Measurements from ENCODE around the gene NLGN1. TPM values are rescaled to one million over a fixed set of nuclear protein-coding genes. Genes with fewer than 3 reads are reported as not detected.

Gene NLGN1
- polyA plus RNA-seq, 4 donors: 0.92 to 1.8 TPM; not detected in 2

DNA sequence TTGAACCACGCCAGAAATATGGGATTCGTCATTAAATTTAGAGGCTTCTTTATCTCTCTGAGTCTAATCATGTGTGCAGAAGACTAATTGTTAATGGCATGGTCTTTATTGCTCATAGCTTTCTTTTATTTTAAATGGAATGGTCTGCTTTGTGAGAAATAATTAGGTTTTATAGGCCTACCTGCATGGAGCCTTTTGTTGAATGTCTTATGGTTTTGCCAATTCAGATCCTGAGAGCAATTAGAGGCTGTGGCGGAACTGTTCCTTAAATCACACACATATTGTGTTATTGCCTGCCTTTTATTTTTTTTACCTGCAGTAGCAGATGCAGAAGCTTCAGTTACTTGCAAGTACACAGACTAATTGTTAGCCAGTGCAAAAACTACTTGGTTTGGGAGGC lies 306.2 kb downstream of the NLGN1 start:
- FAIRE-seq (no peak), DNase-seq (no peak)
- no peaks in the 10 kb centered on the region for H3K36me3 ChIP-seq (ENCODE audit: control insufficient read depth in 3 of 3, insufficient read depth in 2 of 3, low read depth in 1 of 3, low read length in 3 of 3)
- no peaks in the 10 kb centered on the region for H3K27me3 ChIP-seq (ENCODE audit: control insufficient read depth in 3 of 3, insufficient read depth in 3 of 3, low read length in 3 of 3)
- WGBS, 3 donors: 78 to 84% (median 84%) methylated on average over 3 of the region's 3 CpGs
- no peaks in the 10 kb centered on the region for H3K4me1 ChIP-seq (ENCODE audit: control insufficient read depth in 3 of 3, insufficient read depth in 2 of 3, low read depth in 1 of 3, low read length in 2 of 3)
- no peak overlapping the region for H3K4me3 ChIP-seq (ENCODE audit: low read depth in 1 of 3, low read length in 3 of 3)
- H3K9me3 ChIP-seq (ENCODE audit: control insufficient read depth in 2 of 2, insufficient read depth in 1 of 2, low read depth in 1 of 2, low read length in 1 of 2): no peaks in the 10 kb centered on the region
- H3K27ac ChIP-seq (ENCODE audit: low read depth in 1 of 3, low read length in 2 of 3): no peak overlapping the region

DNA sequence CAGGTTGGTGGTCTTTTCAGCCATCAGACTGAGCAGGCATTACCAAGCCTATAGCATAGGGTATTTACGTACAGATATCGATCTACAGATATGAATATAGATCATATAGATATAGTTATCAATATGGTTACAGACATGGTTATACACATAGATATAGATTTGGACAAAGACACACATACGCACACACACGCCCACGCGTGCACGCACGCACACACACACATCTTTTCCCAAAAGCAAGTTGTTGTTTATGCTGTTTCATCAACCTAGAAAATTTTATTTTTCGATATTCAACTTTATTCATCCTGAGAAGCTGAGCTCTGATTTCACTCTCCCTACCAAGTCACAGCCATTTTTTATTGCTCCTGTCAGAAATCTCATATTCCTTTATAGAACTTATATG lies 309.1 kb downstream of the NLGN1 start:
- Histone ChIP-seq H3K4me1 (ENCODE audit: control insufficient read depth in 3 of 3, insufficient read depth in 2 of 3, low read depth in 1 of 3, low read length in 2 of 3) (no peaks in the 10 kb centered on the region), H3K36me3 (ENCODE audit: control insufficient read depth in 3 of 3, insufficient read depth in 2 of 3, low read depth in 1 of 3, low read length in 3 of 3) (no peaks in the 10 kb centered on the region), H3K27me3 (ENCODE audit: control insufficient read depth in 3 of 3, insufficient read depth in 3 of 3, low read length in 3 of 3) (no peaks in the 10 kb centered on the region), H3K27ac (ENCODE audit: low read depth in 1 of 3, low read length in 2 of 3) (no peak overlapping the region), H3K9me3 (ENCODE audit: control insufficient read depth in 2 of 2, insufficient read depth in 1 of 2, low read depth in 1 of 2, low read length in 1 of 2) (no peaks in the 10 kb centered on the region), H3K4me3 (ENCODE audit: low read depth in 1 of 3, low read length in 3 of 3) (no peak overlapping the region)
- DNase-seq (no peak), FAIRE-seq (no peak)
- WGBS, 3 donors: 93 to 96% (median 94%) methylated on average over 9 of the region's 9 CpGs

DNA sequence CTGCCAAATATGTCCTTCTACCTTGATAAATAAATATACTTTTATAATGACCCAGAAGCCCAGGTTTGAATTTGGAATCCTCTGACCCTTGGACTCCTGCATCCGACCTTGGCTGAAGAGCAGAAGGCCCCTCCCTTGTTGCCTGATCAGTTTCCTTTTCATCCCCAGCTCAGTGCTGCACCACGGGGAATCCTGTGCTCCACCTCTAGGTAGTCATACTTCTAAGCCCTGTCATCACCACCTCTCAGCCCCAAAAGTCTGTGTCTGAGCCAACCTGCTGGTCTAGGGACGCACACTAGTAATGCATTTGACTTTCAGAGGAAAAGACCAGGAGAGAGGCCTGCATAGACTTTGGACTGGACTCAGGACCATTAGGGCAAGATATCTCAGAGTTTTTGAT lies 310.6 kb downstream of the NLGN1 start:
- Histone ChIP-seq H3K27me3 (ENCODE audit: control insufficient read depth in 3 of 3, insufficient read depth in 3 of 3, low read length in 3 of 3) (no peaks in the 10 kb centered on the region), H3K4me1 (ENCODE audit: control insufficient read depth in 3 of 3, insufficient read depth in 2 of 3, low read depth in 1 of 3, low read length in 2 of 3) (no peaks in the 10 kb centered on the region), H3K27ac (ENCODE audit: low read depth in 1 of 3, low read length in 2 of 3) (no peak overlapping the region), H3K9me3 (ENCODE audit: control insufficient read depth in 2 of 2, insufficient read depth in 1 of 2, low read depth in 1 of 2, low read length in 1 of 2) (no peaks in the 10 kb centered on the region), H3K4me3 (ENCODE audit: low read depth in 1 of 3, low read length in 3 of 3) (no peak overlapping the region), H3K36me3 (ENCODE audit: control insufficient read depth in 3 of 3, insufficient read depth in 2 of 3, low read depth in 1 of 3, low read length in 3 of 3) (no peaks in the 10 kb centered on the region)
- no peak for FAIRE-seq
- DNase-seq: peak in 1 of 2 donors; percentile 6
- WGBS, 3 donors: 36 to 65% (median 50%) methylated on average over 3 of the region's 3 CpGs

DNA sequence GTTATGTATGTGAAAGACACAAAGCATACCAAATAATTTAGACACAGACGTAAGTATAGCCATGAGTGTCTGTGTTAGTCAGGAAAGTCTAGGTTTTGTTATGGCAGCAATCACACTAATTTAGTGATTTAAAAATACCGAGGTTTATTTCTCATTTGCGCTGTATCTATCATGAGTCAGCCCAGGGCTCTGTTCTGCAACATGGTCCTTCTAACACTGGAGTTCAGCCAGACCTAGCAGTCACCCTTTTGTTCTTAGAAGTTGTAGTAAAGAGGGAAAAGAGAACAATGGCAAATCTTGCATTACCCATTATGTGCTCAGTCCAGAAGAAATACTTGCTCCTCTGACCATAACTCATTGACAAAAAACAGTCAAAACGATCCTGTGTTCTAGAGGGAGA lies 311.5 kb downstream of the NLGN1 start:
- WGBS, 3 donors: 70 to 81% (median 72%) methylated on average over 4 of the region's 4 CpGs
- Histone ChIP-seq H3K27me3 (ENCODE audit: control insufficient read depth in 3 of 3, insufficient read depth in 3 of 3, low read length in 3 of 3) (no peaks in the 10 kb centered on the region), H3K9me3 (ENCODE audit: control insufficient read depth in 2 of 2, insufficient read depth in 1 of 2, low read depth in 1 of 2, low read length in 1 of 2) (no peaks in the 10 kb centered on the region), H3K36me3 (ENCODE audit: control insufficient read depth in 3 of 3, insufficient read depth in 2 of 3, low read depth in 1 of 3, low read length in 3 of 3) (no peaks in the 10 kb centered on the region), H3K4me3 (ENCODE audit: low read depth in 1 of 3, low read length in 3 of 3) (no peak overlapping the region), H3K4me1 (ENCODE audit: control insufficient read depth in 3 of 3, insufficient read depth in 2 of 3, low read depth in 1 of 3, low read length in 2 of 3) (no peaks in the 10 kb centered on the region), H3K27ac (ENCODE audit: low read depth in 1 of 3, low read length in 2 of 3) (no peak overlapping the region)
- DNase-seq (no peak), FAIRE-seq (no peak)

DNA sequence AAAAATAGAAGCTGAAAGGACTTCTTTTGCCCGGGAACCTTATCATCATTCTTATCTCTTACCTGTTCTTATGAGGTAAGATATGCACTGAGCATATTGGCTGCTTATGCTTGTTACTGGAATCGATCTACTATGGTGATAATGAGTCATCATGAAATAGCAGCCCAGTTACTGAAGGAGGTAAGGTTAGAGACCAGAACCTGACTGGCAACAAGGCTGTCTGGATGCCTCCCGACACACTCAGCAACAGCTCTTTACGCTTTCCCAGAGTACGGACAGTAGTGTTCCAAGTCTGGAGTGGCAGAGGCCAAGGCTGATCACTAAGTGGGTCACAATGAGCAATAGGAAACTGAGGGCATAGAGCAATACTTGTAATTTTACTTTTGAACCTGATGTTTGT lies 314.1 kb downstream of the NLGN1 start:
- no peak for FAIRE-seq

DNA sequence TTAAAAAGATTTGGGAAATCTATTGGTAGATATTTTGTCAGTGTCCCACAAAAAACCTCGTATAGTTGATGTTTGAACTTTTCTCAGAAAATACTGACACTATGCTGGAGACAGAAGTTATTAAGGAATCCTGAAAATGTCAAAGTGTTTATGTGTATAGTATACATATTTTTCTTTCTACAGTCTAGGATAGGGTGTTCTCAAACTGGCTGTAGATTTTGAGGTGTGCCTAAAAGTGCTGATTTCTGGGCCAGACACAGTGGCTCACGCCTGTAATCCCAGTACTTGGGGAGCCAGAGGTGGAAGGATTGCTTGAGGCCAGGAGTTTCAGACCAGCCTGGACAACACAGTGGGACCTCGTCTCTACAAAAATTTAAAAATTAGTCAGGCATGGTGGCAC lies 322.0 kb downstream of the NLGN1 start:
- Histone ChIP-seq H3K27me3 (ENCODE audit: control insufficient read depth in 3 of 3, insufficient read depth in 3 of 3, low read length in 3 of 3) (no peaks in the 10 kb centered on the region), H3K9me3 (ENCODE audit: control insufficient read depth in 2 of 2, insufficient read depth in 1 of 2, low read depth in 1 of 2, low read length in 1 of 2) (no peaks in the 10 kb centered on the region), H3K36me3 (ENCODE audit: control insufficient read depth in 3 of 3, insufficient read depth in 2 of 3, low read depth in 1 of 3, low read length in 3 of 3) (no peaks in the 10 kb centered on the region), H3K4me3 (ENCODE audit: low read depth in 1 of 3, low read length in 3 of 3) (no peak overlapping the region), H3K27ac (ENCODE audit: low read depth in 1 of 3, low read length in 2 of 3) (no peak overlapping the region), H3K4me1 (ENCODE audit: control insufficient read depth in 3 of 3, insufficient read depth in 2 of 3, low read depth in 1 of 3, low read length in 2 of 3) (no peaks in the 10 kb centered on the region)
- DNase-seq (no peak), FAIRE-seq (no peak)
- 70 to 74% (median 73%) methylated on average over 3 of the region's 3 CpGs for WGBS, 3 donors

More for the DNA sequence above, 314.1 kb downstream of the NLGN1 start:
- 14 to 56% (median 32%) methylated on average over 5 of the region's 5 CpGs for WGBS, 3 donors
- Histone ChIP-seq H3K4me3 (ENCODE audit: low read depth in 1 of 3, low read length in 3 of 3) (no peak overlapping the region), H3K4me1 (ENCODE audit: control insufficient read depth in 3 of 3, insufficient read depth in 2 of 3, low read depth in 1 of 3, low read length in 2 of 3) (no peaks in the 10 kb centered on the region), H3K9me3 (ENCODE audit: control insufficient read depth in 2 of 2, insufficient read depth in 1 of 2, low read depth in 1 of 2, low read length in 1 of 2) (no peaks in the 10 kb centered on the region), H3K36me3 (ENCODE audit: control insufficient read depth in 3 of 3, insufficient read depth in 2 of 3, low read depth in 1 of 3, low read length in 3 of 3) (no peaks in the 10 kb centered on the region), H3K27me3 (ENCODE audit: control insufficient read depth in 3 of 3, insufficient read depth in 3 of 3, low read length in 3 of 3) (no peaks in the 10 kb centered on the region), H3K27ac (ENCODE audit: low read depth in 1 of 3, low read length in 2 of 3) (no peak overlapping the region)
- peak; percentile 2 to 30 for DNase-seq

DNA sequence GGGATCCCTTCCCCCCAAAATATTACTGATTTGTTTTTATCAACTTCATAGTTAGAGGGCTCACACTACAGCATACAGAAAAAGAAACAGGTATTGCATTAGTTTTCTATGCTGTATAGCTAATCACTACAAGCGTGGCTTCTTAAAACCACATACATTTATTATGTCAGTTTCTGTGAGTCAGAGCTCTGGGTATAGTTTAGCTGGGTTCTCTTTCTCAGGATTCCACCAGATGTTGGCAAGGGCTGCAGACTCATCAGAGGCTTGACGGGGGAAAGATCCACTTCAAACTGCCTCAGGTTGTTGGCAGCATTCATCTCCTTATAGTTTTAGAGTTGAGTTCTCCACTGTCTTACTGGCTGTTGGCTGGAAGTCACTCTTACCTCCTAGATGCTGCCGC lies 328.0 kb downstream of the NLGN1 start:
- Histone ChIP-seq H3K27ac (ENCODE audit: low read depth in 1 of 3, low read length in 2 of 3) (no peak overlapping the region), H3K27me3 (ENCODE audit: control insufficient read depth in 3 of 3, insufficient read depth in 3 of 3, low read length in 3 of 3) (no peaks in the 10 kb centered on the region), H3K9me3 (ENCODE audit: control insufficient read depth in 2 of 2, insufficient read depth in 1 of 2, low read depth in 1 of 2, low read length in 1 of 2) (no peaks in the 10 kb centered on the region), H3K4me3 (ENCODE audit: low read depth in 1 of 3, low read length in 3 of 3) (no peak overlapping the region), H3K4me1 (ENCODE audit: control insufficient read depth in 3 of 3, insufficient read depth in 2 of 3, low read depth in 1 of 3, low read length in 2 of 3) (no peaks in the 10 kb centered on the region), H3K36me3 (ENCODE audit: control insufficient read depth in 3 of 3, insufficient read depth in 2 of 3, low read depth in 1 of 3, low read length in 3 of 3) (no peaks in the 10 kb centered on the region)
- FAIRE-seq (no peak), DNase-seq (no peak)
- 84 to 86% (median 86%) methylated on average over 3 of the region's 3 CpGs for WGBS, 3 donors

DNA sequence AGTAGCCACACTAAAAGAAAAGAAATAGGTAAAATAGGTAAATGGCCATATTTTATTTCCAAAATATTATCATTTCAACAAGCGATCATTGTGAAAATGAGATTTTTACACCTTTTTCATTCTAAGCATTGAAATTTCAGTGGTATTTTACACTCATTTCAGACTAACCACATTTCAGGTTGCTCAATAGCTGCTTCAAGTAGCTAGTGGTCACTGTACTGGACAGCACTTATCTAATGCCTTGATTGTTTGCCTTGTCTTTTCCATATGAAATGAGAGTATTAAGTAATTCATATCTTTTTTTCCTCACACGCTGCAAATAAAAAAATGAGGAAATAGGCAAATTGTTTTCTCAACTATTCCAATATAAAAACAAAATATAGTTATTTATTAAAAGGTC lies 332.8 kb downstream of the NLGN1 start:
- no peak for DNase-seq
- Histone ChIP-seq H3K4me3 (ENCODE audit: low read depth in 1 of 3, low read length in 3 of 3) (no peak overlapping the region), H3K9me3 (ENCODE audit: control insufficient read depth in 2 of 2, insufficient read depth in 1 of 2, low read depth in 1 of 2, low read length in 1 of 2) (no peaks in the 10 kb centered on the region), H3K36me3 (ENCODE audit: control insufficient read depth in 3 of 3, insufficient read depth in 2 of 3, low read depth in 1 of 3, low read length in 3 of 3) (no peaks in the 10 kb centered on the region), H3K4me1 (ENCODE audit: control insufficient read depth in 3 of 3, insufficient read depth in 2 of 3, low read depth in 1 of 3, low read length in 2 of 3) (no peaks in the 10 kb centered on the region), H3K27me3 (ENCODE audit: control insufficient read depth in 3 of 3, insufficient read depth in 3 of 3, low read length in 3 of 3) (no peaks in the 10 kb centered on the region), H3K27ac (ENCODE audit: low read depth in 1 of 3, low read length in 2 of 3) (no peak overlapping the region)
- FAIRE-seq: no peak
- 84 to 88% (median 87%) methylated on average over 2 of the region's 2 CpGs for WGBS, 3 donors

DNA sequence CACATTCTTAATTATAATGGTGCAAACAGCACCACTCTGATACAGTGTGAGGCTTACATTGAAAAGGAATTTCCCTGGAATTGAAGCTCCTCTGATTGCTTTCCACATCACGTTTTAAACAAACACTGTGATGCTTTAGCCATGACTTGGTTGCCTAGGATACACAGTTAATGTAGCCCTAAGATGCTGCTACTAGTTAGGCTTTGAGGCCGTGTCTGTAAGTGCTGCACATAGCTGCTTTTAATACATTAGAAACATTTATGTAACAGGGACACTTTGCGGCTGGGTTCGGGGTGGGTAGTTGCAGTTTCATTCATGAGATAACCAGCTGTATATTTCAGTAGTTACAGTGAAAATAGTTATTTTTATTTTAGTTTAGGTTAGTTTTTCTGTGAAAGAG lies 334.7 kb downstream of the NLGN1 start:
- no peaks in the 10 kb centered on the region for H3K4me1 ChIP-seq (ENCODE audit: control insufficient read depth in 3 of 3, insufficient read depth in 2 of 3, low read depth in 1 of 3, low read length in 2 of 3)
- no peaks in the 10 kb centered on the region for H3K27me3 ChIP-seq (ENCODE audit: control insufficient read depth in 3 of 3, insufficient read depth in 3 of 3, low read length in 3 of 3)
- DNase-seq (no peak), FAIRE-seq (no peak)
- H3K4me3 ChIP-seq (ENCODE audit: low read depth in 1 of 3, low read length in 3 of 3): no peak overlapping the region
- no peak overlapping the region for H3K27ac ChIP-seq (ENCODE audit: low read depth in 1 of 3, low read length in 2 of 3)
- 62% methylated on average over 4 of the region's 4 CpGs for whole genome bisulfite sequencing, 3 donors
- no peaks in the 10 kb centered on the region for H3K36me3 ChIP-seq (ENCODE audit: control insufficient read depth in 3 of 3, insufficient read depth in 2 of 3, low read depth in 1 of 3, low read length in 3 of 3)
- H3K9me3 ChIP-seq (ENCODE audit: control insufficient read depth in 2 of 2, insufficient read depth in 1 of 2, low read depth in 1 of 2, low read length in 1 of 2): no peaks in the 10 kb centered on the region
